ENCODE data around the gene DDIT4. TPM values are rescaled to one million over a fixed set of nuclear protein-coding genes. Genes with fewer than 3 reads are reported as not detected.

DDIT4 gene
- polyA plus RNA-seq, 3 donors: 26.1 to 611 (median 45.8) TPM

GRCh38 chr10:72275351-72276012 is 1.8 kb downstream of the DDIT4 start:
- no peaks in the 10 kb centered on the region for H3K9me3 ChIP-seq (replicated peaks in 1 of 2; ENCODE audit: control insufficient read depth in 1 of 2, insufficient read depth in 1 of 2, low read length in 2 of 2)
- H3K4me3 Mint-ChIP-seq: peak overlapping the region; percentile 98
- intact Hi-C loops (cut with micrococcal nuclease): loop anchor here in 1 of 2 donors (2.0 kb wide), 2 partner anchors 21 to 61 kb away; no protein-coding TSS in a partner anchor
- whole genome bisulfite sequencing (ENCODE audit: insufficient coverage): 63% methylated on average over 7 of the region's 12 CpGs
- DNase-seq: no peak
- H4K20me1 ChIP-seq (ENCODE audit: insufficient read depth, low read length): peaks cover 20% of the 10 kb centered on the region
- H3K27me3 Mint-ChIP-seq (ENCODE audit: low read depth in 3 of 3): peaks cover 2 to 13% (median 13%) of the 10 kb centered on the region in 3 donors
- peaks cover 6% of the 10 kb centered on the region for H3K79me2 ChIP-seq (ENCODE audit: insufficient read depth, low read length)
- H3K36me3 Mint-ChIP-seq: peaks cover 13 to 23% of the 10 kb centered on the region in 2 donors
- peak overlapping the region in 1 of 3 experiments; percentile 98 for H3K4me3 ChIP-seq (replicated peaks in 1 of 3; ENCODE audit: low read depth in 2 of 3, low read length in 3 of 3)
- no peak overlapping the region for H3K9ac ChIP-seq (ENCODE audit: insufficient read depth, low read length, poor library complexity, severe bottlenecking)
- peaks cover 23 to 32% of the 10 kb centered on the region in 2 donors for H3K4me1 ChIP-seq (ENCODE audit: control insufficient read depth in 1 of 2, insufficient read depth in 2 of 2, low read length in 2 of 2)
- no peak overlapping the region for H3K27ac ChIP-seq (ENCODE audit: low read depth in 1 of 2, low read length in 2 of 2)
- H3K27me3 ChIP-seq (ENCODE audit: control insufficient read depth in 2 of 2, insufficient read depth in 2 of 2, low read length in 2 of 2): no peaks in the 10 kb centered on the region
- no peaks in the 10 kb centered on the region for H3K36me3 ChIP-seq (replicated peaks in 1 of 2; ENCODE audit: control insufficient read depth in 1 of 2, insufficient read depth in 2 of 2, low read length in 2 of 2)
- peak overlapping the region in 1 of 7 donors; percentile 67 for H3K27ac Mint-ChIP-seq
- no peak overlapping the region for H2AFZ ChIP-seq (ENCODE audit: insufficient read depth, low read depth, low read length, poor library complexity, severe bottlenecking)
- peaks cover 0 to 2% (median 0%) of the 10 kb centered on the region in 7 donors for H3K9me3 Mint-ChIP-seq
- H3K4me2 ChIP-seq (replicated peaks; ENCODE audit: extremely low read depth, low read length, poor library complexity, severe bottlenecking): peak overlapping the region; percentile 100
- H3K4me1 Mint-ChIP-seq: peaks cover 36% of the 10 kb centered on the region
- TF ChIP-seq, protein P1, sequence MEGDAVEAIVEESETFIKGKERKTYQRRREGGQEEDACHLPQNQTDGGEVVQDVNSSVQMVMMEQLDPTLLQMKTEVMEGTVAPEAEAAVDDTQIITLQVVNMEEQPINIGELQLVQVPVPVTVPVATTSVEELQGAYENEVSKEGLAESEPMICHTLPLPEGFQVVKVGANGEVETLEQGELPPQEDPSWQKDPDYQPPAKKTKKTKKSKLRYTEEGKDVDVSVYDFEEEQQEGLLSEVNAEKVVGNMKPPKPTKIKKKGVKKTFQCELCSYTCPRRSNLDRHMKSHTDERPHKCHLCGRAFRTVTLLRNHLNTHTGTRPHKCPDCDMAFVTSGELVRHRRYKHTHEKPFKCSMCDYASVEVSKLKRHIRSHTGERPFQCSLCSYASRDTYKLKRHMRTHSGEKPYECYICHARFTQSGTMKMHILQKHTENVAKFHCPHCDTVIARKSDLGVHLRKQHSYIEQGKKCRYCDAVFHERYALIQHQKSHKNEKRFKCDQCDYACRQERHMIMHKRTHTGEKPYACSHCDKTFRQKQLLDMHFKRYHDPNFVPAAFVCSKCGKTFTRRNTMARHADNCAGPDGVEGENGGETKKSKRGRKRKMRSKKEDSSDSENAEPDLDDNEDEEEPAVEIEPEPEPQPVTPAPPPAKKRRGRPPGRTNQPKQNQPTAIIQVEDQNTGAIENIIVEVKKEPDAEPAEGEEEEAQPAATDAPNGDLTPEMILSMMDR (IDR thresholded peaks at IDR 0.05): no peak

GRCh38 chr10:72276013-72276387 is 2.3 kb downstream of the DDIT4 start:
- no peak for DNase-seq
- peaks cover 20% of the 10 kb centered on the region for H4K20me1 ChIP-seq (ENCODE audit: insufficient read depth, low read length)
- Mint-ChIP-seq H3K4me1 (peaks cover 36% of the 10 kb centered on the region), H3K9me3 (peaks cover 0 to 2% (median 0%) of the 10 kb centered on the region in 7 donors), H3K4me3 (peak overlapping the region in 1 of 2 donors; percentile 98), H3K36me3 (peaks cover 13 to 23% of the 10 kb centered on the region in 2 donors), H3K27me3 (ENCODE audit: low read depth in 3 of 3) (peaks cover 2 to 13% (median 8%) of the 10 kb centered on the region in 3 donors), H3K27ac (peak overlapping the region in 3 of 7 donors; percentile 18 to 46 (median 42))
- 100% methylated on average over 2 of the region's 4 CpGs for WGBS (ENCODE audit: insufficient coverage)
- H3K27ac ChIP-seq (ENCODE audit: low read depth in 1 of 2, low read length in 2 of 2): no peak overlapping the region
- TF ChIP-seq, protein P1 (IDR thresholded peaks at IDR 0.05): no peak
- no peak overlapping the region for H2AFZ ChIP-seq (ENCODE audit: insufficient read depth, low read depth, low read length, poor library complexity, severe bottlenecking)
- H3K9ac ChIP-seq (ENCODE audit: insufficient read depth, low read length, poor library complexity, severe bottlenecking): no peak overlapping the region
- no peaks in the 10 kb centered on the region for H3K36me3 ChIP-seq (replicated peaks in 1 of 2; ENCODE audit: control insufficient read depth in 1 of 2, insufficient read depth in 2 of 2, low read length in 2 of 2)
- H3K79me2 ChIP-seq (ENCODE audit: insufficient read depth, low read length): peaks cover 6% of the 10 kb centered on the region
- intact Hi-C loops (cut with micrococcal nuclease): no loop called here
- peaks cover 23 to 32% of the 10 kb centered on the region in 2 donors for H3K4me1 ChIP-seq (ENCODE audit: control insufficient read depth in 1 of 2, insufficient read depth in 2 of 2, low read length in 2 of 2)
- H3K4me3 ChIP-seq (replicated peaks in 1 of 3; ENCODE audit: low read depth in 2 of 3, low read length in 3 of 3): peak overlapping the region in 1 of 3 experiments; percentile 98
- H3K9me3 ChIP-seq (replicated peaks in 1 of 2; ENCODE audit: control insufficient read depth in 1 of 2, insufficient read depth in 1 of 2, low read length in 2 of 2): no peaks in the 10 kb centered on the region
- H3K4me2 ChIP-seq (replicated peaks; ENCODE audit: extremely low read depth, low read length, poor library complexity, severe bottlenecking): no peak overlapping the region
- H3K27me3 ChIP-seq (ENCODE audit: control insufficient read depth in 2 of 2, insufficient read depth in 2 of 2, low read length in 2 of 2): no peaks in the 10 kb centered on the region
